OCI-M2 (cell line): ENCODE results near the gene GKAP1.
"Not testable (repeated sequence)": the region's sequence is repeated elsewhere in the genome, so short reads cannot be mapped to it uniquely, and the experiment has no call there.

Source experiments
- DNase-seq: peaks from one replicate; lab custom pipeline; 2025; ENCODE audit not compliant: unreplicated experiment; lab: John Stamatoyannopoulos, UW

GKAP1 gene

DNA sequence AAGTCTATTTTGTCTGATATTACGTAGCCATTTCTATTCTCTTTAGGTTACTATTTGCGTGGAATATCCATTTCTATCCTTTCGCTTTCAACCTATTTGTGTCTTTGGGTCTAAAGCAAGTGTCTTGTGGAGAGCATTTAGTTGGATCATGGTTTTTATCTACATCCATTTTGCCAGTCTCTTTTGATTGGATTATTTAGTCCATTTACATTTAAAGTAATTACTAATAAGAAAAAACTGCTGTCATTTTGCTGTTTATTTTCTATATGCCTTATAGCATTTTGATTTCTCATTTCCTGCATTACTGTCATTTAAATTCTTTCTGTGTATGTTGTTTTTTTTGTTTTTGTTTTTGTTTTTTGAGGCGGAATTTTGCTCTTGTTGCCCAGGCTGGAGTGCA, 83.8 kb downstream of the GKAP1 start:
- no peak for DNase-seq

DNA sequence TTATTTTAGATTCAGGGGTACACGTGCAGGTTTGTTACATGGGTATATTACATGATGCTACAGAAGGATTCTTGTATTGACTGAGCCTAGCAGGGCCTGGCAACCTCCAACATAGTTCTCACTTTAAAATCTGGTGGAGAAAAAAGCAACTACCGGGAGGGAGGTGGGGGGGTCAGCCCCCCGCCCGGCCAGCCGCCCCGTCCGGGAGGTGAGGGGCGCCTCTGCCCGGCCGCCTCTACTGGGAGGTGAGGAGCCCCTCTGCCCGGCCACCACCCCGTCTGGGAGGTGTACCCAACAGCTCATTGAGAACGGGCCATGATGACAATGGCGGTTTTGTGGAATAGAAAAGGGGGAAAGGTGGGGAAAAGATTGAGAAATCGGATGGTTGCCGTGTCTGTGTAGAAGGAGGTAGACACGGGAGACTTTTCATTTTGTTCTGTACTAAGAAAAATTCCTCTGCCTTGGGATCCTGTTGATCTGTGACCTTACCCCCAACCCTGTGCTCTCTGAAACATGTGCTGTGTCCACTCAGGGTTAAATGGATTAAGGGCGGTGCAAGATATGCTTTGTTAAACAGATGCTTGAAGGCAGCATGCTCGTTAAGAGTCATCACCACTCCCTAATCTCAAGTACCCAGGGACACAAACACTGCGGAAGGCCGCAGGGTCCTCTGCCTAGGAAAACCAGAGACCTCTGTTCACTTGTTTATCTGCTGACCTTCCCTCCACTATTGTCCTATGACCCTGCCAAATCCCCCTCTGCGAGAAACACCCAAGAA, 88.8 kb downstream of the GKAP1 start:
- DNase-seq: not testable (repeated sequence)

DNA sequence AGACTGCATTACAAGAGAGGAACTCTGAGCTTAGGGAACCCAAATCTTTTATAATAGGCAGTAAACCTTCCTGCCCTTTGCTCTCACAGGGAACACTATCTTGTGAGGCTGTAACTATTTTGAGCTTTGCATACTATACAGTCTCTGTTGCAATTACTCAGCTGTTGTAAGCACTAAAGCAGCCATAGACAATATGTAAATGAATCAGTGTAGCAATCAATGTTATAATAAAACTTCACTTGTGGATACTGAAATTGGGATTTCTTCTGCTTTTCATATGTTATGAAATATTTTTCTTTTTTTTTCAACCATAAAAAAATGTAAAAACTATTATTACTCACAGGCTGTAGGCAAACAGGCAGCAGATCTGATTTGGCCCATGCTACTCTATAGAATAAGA, 93.1 kb downstream of the GKAP1 start:
- no peak for DNase-seq

DNA sequence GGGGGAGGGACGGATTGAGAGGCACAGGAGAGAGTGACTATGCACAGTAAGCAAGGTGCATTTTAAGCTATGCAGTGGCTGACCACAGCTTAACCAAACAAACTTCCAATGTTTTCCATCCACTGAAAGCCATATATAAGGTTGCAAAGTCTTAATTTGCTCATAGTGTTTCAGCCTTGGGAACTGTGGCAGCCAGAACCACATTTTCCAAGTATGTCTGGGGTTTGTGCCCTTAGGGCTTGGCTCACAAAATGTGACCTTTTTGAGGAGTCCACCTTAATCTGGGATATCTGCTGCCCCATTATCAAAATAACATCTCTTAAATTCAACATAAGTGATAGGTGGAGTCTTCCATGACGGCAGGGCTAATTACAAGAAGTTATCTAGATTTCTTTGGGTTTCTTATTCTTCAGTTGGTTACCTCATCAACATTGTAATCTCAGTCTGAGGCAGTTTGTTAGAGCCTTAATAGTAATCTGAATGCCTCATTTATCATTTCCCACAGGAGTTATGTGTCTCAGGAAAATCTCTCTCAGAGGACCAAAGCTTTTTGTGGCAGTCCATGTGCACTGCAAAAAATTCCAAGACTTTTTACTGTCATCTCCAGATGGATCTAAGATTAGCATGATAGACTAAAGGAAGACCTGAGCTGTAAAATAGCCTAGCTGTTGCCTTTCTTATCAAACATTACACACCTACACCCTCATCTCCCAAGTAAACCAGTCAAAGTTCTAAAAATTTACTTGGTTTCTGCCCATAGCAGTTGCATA, 94.7 kb downstream of the GKAP1 start:
- no peak for DNase-seq

DNA sequence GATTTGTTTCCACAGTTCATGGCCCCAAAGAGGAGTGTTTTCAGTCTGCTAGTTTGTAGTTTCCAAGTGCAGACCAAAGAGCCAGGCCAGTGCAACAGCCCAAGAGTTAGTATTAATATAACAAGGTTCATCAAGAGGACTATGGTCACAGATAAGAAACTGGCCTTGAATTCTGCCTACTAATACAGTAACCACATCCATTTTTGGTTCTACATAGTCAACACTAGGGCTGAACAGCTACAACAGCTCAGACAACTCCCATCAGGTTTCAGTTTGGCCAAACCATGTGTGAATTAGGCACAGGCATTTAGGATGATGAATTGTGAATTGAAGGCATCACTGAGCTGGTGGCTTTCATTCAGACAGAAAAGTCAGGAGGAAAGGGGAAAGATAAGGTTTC, 96.1 kb downstream of the GKAP1 start:
- no peak for DNase-seq

DNA sequence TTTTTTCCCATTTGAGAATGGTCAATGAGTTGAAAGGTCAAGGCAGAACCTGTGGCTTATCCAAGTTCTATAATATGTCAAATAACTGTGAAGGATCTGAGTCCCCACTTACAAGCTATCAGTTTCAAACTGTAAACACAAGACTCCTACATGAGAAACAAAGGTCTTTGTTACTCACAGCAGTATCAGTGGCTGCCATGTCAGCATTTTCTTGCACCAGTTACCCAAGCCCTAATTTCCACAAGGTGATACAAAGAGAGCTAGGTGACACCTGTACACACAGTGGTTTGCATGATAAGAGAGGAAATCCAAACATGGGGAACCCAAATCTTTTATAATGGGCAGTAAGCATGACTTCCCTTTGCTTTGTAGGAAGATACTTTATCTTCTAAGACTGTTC, 101.8 kb downstream of the GKAP1 start:
- no peak for DNase-seq

DNA sequence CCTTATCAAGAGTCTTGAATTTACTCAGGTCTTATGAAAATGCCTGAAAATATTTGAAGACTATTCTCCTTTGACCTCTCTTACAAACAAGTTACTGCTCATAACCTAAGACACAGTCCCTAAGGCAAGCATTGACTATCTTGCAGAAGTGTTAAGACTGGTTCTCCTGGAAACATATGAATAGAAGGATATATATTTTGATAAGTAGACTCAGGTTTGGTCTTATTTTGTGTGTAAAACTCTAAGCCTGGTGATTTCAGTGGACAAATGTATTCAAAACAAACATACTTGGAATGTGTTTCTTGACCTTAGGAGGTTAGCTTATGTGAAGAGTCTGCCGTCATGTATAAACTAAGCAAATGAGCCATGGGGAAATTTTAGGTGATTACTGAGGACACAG, 102.3 kb downstream of the GKAP1 start:
- DNase-seq: no peak

DNA sequence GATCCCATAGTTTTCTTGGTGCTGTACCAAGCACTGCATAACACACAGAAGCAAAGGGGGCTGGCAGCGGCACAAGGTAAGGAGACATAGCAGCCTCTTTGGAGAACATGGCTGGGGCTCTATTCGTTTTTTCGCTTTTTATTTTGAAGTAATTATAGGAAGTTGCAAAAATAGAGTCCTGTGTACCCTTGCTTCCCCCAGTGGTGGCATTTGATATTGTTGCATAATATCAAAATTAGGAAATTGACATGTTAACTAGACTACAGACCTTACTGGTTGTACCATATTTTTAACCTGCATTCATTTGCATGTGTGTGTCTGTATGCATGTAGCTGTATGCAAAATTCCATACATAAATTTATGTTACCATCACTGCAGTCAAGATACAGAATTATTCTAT, 103.2 kb downstream of the GKAP1 start:
- no peak for DNase-seq

DNA sequence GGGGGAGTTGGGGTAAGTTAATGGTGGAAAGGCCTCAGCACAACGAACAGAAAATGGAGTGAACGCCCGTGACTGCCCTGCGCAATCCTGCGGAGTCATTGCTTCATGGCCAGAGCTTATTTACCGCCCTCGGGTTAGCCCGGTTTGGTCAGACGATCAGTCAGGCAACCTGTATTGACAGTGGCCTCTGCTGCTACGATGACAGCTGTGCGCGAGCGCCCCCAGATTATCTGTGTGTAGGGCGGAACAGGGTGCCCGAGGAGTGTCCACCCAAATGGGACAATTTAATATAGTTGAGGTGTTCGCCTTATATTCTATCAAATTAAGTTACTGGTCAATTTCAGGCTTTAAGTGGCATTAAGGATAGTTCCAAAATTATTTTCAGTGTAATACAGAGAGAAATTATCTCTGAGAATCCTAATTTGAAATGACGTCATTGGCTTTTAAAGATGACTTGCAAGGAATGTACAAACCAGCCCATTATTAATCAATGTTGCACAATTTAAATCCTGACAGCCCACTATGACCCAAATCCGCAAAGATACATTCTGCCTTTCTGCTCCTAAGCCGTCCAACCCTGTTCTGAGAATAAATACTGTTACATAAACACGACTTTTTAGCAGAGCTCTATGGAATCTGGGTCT, 108.9 kb downstream of the GKAP1 start:
- DNase-seq: no peak

DNA sequence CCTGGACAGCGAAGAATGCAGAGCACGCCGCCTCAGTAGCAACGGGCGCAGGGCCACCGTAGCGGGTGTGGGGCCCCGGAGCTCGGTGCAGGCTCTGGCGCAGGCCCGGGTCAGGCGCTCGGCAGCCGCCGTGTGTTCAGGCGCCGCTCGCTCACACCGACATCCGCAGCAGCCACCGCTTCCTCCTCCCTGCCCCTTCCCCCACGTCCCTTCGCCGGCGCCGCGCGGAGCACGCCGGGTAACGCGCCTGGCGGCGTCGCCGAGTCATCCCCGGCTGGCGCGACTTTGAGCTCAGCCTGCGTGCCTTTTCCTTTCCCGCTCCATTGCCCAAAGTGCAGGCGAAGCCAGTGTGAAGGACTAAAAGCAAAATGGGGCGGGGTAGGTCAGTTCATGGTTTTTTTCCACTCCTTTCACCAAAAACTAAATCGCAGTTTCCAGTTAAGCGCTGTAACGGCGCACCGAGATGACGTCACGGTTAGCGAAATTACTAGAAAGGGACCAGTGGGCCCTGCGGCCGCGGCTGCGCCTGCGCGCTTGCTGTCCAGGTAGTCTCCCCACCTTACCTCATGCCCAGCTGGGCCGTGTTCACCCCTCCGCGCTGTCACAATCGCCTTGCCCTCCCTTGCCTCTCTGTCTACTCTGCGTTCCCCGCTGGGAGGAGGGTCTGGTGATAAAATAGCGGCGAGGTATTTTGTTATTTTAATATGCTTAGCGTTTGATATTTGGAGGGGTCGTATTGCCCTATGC, 109.6 kb downstream of the GKAP1 start, which contains the start of gene UBQLN1:
Gene UBQLN1 (minus strand): TSS at position 191 of the 747 bp plus-strand sequence. CDS start 279 bp downstream, outside the sequence.
- DNase-seq: peak; percentile 75

DNA sequence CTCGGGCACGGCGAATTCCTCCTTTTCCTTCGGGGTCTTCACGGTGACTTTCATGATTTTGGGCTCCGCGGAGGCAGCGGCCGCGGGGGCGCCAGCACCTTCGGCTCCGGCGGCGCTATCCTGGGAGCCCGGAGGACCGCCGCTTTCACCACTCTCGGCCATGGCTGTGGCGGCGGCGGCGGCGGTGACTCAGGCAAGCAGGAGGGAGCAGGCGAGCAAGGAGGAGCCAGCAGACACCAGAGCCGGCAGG, 110.1 kb downstream of the GKAP1 start:
- DNase-seq: no peak

DNA sequence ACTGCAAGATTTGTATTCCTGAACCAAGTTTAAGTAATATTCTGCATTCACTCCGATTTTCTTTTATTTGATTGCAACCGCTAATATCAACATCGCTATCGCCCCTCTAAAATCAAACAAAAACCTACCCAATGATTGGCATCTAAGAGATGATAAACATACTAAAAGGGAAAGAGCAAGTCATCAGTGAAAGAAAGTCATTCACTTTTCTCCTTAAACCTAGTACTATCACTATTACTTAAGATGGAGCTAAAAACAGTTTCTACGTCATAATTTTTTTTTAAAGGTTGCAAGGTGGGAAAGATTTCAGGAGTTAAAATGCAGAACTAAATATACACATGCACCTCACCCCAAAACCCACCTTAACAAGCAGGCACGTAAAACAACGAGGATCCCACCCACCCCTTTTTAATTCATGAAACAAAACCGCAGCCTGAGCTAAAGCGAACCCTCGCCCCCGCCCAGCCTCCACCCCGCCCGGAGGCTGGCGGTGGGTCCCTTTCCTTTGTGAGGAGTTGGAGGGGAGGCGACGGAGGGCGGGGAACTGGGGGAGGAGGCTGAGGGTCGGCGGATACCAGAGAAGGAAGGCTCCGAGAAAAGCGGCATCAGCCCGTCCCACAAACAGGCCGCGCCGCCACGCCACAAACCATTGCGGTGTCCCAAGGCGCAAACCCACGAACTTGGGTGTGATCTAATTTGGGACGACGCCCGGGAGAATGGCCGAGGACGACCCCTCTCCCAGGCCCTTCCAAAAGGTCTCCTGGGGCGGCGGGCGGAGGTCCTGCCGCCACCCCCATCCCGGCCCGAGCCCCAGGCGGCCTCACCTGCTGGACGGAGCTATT, 110.7 kb downstream of the GKAP1 start:
- DNase-seq: no peak

DNA sequence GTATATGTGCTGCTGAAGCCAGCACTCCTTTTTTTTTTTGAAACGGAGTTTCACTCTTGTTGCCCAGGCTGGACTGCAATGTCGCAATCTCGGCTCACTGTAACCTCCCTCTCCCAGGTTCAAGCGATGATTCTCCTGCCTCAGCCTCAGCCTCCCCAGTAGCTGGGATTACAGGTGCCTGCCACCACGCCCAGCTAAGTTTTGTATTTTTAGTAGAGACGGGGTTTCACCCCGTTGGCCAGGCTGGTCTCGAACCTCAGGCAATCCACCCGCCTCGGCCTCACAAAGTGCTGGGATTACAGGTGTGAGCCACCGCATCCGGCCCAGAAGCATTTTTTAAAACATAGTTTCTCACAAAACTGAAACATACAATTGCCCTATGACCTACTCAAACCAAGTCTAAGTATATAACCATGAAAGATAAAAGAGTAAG, 112.3 kb downstream of the GKAP1 start:
- DNase-seq: not testable (repeated sequence)

DNA sequence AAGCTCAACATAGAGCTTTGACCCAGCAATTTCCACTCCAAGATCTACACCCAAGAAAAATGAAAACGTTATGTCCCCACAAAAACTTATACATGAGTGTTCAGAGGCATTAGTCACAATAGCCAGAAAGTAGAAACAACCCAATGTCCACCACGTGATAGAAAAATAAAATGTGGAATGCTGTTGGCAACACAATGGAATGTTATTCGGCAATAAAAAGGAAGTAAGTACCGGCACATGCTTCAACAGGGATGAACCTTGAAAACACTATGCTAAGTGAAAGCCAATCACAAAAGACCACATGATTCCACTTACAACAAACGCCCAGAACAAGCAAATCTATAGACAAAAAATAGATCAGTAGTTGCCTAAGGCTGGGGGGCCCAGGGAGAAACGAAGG, 115.8 kb downstream of the GKAP1 start:
- DNase-seq: no peak

DNA sequence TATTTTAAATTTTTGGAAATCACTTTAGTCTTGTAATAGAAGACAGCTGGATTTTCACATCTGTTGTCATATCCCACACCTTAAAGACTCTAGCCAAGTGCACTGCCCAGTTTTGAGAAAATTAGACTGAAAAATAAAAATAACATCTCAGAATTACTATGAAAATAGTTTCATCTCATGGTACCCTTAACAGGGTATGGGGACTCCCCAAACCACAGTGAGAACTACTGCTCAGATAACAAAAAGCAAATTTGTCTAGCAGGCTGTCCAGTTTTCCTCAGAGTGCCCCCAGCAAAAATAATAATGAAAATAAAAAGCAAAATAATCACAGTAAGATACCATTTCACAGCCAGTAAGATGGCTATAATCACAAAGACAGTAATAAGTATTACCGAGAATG, 116.3 kb downstream of the GKAP1 start:
- DNase-seq: no peak

DNA sequence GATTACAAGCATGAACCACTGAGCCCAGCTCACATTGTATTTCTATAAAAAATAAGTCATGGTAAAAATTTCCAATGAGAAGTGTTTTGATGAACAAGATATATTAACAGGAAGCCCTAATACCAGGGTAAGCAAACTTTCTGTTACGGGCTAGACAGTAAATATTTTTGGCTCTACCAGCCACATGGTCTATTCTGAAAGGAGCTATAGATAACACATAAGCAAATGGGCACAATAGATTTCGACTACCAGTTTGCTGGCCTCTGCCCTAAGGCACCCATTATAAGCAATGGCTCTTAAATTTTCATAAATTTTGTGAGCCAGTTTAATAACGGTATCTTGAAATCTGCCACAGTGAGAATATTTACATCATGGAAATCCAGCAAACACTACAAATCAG, 118.0 kb downstream of the GKAP1 start:
- no peak for DNase-seq

DNA sequence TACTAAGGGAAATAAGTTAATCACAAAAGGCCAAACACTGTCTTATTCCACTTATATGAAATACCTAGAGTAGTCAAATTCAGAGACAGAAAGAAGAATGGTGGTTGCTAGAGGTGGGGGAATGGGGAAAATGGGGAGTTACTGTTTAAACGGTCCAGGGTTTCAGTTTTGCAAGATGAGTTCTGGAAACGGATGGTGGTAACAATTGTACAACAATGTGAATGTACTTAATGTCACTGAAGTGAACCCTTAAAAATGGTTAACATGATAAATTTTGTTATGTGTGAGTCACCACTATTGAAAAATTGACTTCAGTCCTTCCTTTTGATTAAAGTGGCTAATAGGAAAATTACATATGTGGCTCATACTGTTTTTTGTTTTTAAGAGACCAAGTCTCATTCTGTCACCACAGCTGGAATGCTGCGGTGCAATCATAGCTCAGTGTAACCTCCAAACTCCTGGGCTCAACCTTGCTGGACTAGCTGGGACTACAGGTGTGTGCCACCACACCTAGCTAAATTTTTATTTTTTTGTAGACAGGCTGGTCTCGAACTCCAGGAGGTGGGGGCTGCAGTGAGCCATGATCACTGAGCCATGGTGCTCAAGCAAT, 118.5 kb downstream of the GKAP1 start:
- DNase-seq: no peak

DNA sequence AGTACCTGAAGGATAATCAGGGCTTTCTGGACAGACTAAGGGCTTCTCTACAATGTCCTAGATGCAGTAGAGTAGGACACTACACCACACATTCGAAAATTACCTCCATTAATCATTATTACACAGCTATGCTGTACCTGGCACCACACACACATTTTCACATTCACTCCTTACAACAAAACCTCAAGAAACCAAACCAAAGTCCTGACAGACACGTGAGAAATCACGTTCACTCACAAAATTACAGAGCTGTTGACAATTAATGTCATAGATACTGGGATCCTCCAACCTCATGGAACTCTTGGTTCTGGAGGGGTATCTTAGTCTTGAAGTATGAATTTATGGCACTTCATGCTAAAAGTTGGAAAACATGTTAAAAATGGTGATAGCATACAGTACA, 126.1 kb downstream of the GKAP1 start:
- DNase-seq: no peak
